GM23338 (cell line): ENCODE data around the gene ULK4. TPM values are rescaled to one million over a fixed set of nuclear protein-coding genes. Genes with fewer than 3 reads are reported as not detected.

Source experiments
- ATAC-seq: fragments of 200-7000 bp; cut with Tn5 transposase; 3 replicates; pipeline ENCODE4 v1.9.1; 2020
- DNase-seq: peaks from one replicate; pipeline ENCODE4 v3.0.0-alpha.2; 2015; ENCODE audit warnings: low spot score
- H2AFZ ChIP-seq: fragments of 200-600 bp; sonication (generic); 2 replicates; pipeline ENCODE4 v1.8.0; 2016; ENCODE audit warnings: antibody characterized with exemption, mild to moderate bottlenecking, moderate library complexity
- H3F3A ChIP-seq: fragments of 200-600 bp; sonication (generic); replicated peaks from 2 replicates; pipeline ENCODE4 v1.8.0; 2017; ENCODE audit warnings: antibody characterized with exemption, mixed run types, low read depth
- H3K27ac ChIP-seq: fragments of 200-600 bp; sonication (generic); 2 replicates; pipeline ENCODE4 v1.6.1; 2016; ENCODE audit warnings: low read depth
- H3K27me3 ChIP-seq: fragments of 200-600 bp; sonication (generic); 2 replicates; pipeline ENCODE4 v1.8.0; 2016; ENCODE audit warnings: mild to moderate bottlenecking, mixed run types, moderate library complexity; ENCODE audit not compliant: insufficient read depth
- H3K36me3 ChIP-seq: fragments of 200-600 bp; sonication (generic); 2 replicates; pipeline ENCODE4 v1.8.0; 2016; ENCODE audit warnings: mild to moderate bottlenecking; ENCODE audit not compliant: insufficient read depth
- H3K4me1 ChIP-seq: fragments of 200-600 bp; sonication (generic); 2 replicates; pipeline ENCODE4 v1.8.0; 2016; ENCODE audit warnings: mild to moderate bottlenecking, moderate library complexity; ENCODE audit not compliant: insufficient read depth
- H3K4me2 ChIP-seq: fragments of 200-600 bp; sonication (generic); 2 replicates; pipeline ENCODE4 v1.7.1; 2017; ENCODE audit warnings: mixed run types
- H3K4me3 ChIP-seq: fragments of 200-600 bp; sonication (generic); 2 replicates; pipeline ENCODE4 v1.6.1; 2016; ENCODE audit warnings: mixed run types
- H3K79me2 ChIP-seq: fragments of 200-600 bp; sonication (generic); replicated peaks from 2 replicates; pipeline ENCODE4 v1.8.0; 2017; ENCODE audit warnings: mild to moderate bottlenecking; ENCODE audit not compliant: insufficient read depth
- H3K9me2 ChIP-seq: fragments of 200-600 bp; sonication (generic); 2 replicates; pipeline ENCODE4 v1.8.0; 2017; ENCODE audit not compliant: insufficient read depth
- H4K20me1 ChIP-seq: fragments of 200-600 bp; sonication (generic); replicated peaks from 2 replicates; pipeline ENCODE4 v1.8.0; 2017; ENCODE audit warnings: mild to moderate bottlenecking; ENCODE audit not compliant: insufficient read depth
- H3K27ac Mint-ChIP-seq: 2 replicates; pipeline ENCODE4 v1.8.0; 2020; ENCODE audit warnings: inconsistent platforms, mild to moderate bottlenecking, moderate library complexity, mixed read lengths
- H3K27me3 Mint-ChIP-seq: 3 replicates; pipeline ENCODE4 v1.8.0; 2022; ENCODE audit warnings: low read depth, mild to moderate bottlenecking, moderate library complexity, mixed read lengths, inconsistent platforms; ENCODE audit not compliant: insufficient read depth, poor library complexity
- H3K36me3 Mint-ChIP-seq: 3 replicates; pipeline ENCODE4 v1.8.0; 2021; ENCODE audit warnings: low read depth, mild to moderate bottlenecking, inconsistent platforms, moderate library complexity, mixed read lengths
- H3K4me1 Mint-ChIP-seq: 3 replicates; pipeline ENCODE4 v1.8.0; 2020; ENCODE audit warnings: mild to moderate bottlenecking, inconsistent platforms, mixed read lengths
- H3K4me3 Mint-ChIP-seq: 3 replicates; pipeline ENCODE4 v1.8.0; 2021; ENCODE audit warnings: moderate library complexity, mild to moderate bottlenecking, inconsistent platforms, mixed read lengths
- H3K9me3 Mint-ChIP-seq: 3 replicates; pipeline ENCODE4 v1.8.0; 2020; ENCODE audit warnings: moderate library complexity, mild to moderate bottlenecking, inconsistent platforms, mixed read lengths
- CTCF ChIP-seq, 2 experiments: fragments of 200-600 bp in 1 of 2; sonication (generic) in 1 of 2; conservative IDR thresholded peaks; 2 replicates each; pipeline versions ENCODE4 v1.5.1 to v1.6.1; 2016 to 2017; ENCODE audit warnings: antibody characterized with exemption in 2 of 2, low read depth in 2 of 2, mild to moderate bottlenecking in 2 of 2, moderate library complexity in 1 of 2
- EZH2 ChIP-seq: fragments of 200-600 bp; sonication (generic); IDR thresholded peaks from one replicate; pipeline ENCODE4 v1.8.0; 2017; ENCODE audit warnings: antibody characterized with exemption, mild to moderate bottlenecking, low read depth; ENCODE audit not compliant: unreplicated experiment
- JUNB ChIP-seq: IDR thresholded peaks from one replicate; pipeline ENCODE4 v1.6.1; 2016; ENCODE audit warnings: antibody characterized with exemption; ENCODE audit not compliant: unreplicated experiment
- POLR2AphosphoS5 ChIP-seq: IDR thresholded peaks from 2 replicates; pipeline ENCODE4 v1.6.1; 2016; ENCODE audit warnings: antibody characterized with exemption, low read depth
- REST ChIP-seq: IDR thresholded peaks from one replicate; pipeline ENCODE4 v1.6.1; 2018; ENCODE audit warnings: antibody characterized with exemption; ENCODE audit not compliant: unreplicated experiment
- STAT1 ChIP-seq: IDR thresholded peaks from one replicate; pipeline ENCODE4 v1.6.1; 2016; ENCODE audit warnings: antibody characterized with exemption; ENCODE audit not compliant: unreplicated experiment
- ZNF114 ChIP-seq: fragments of 250-450 bp; sonication (Bioruptor Pico); IDR thresholded peaks from 2 replicates; pipeline ENCODE4 v1.5.0; 2020; ENCODE audit warnings: mild to moderate bottlenecking, moderate library complexity
- ZNF331 ChIP-seq: fragments of 250-450 bp; sonication (Bioruptor Pico); IDR thresholded peaks from 2 replicates; pipeline ENCODE4 v1.5.0; 2020; ENCODE audit warnings: low read depth, mild to moderate bottlenecking, moderate library complexity
- ZNF462 ChIP-seq: fragments of 250-450 bp; sonication (Bioruptor Pico); IDR thresholded peaks from 2 replicates; pipeline ENCODE4 v1.5.0; 2020; ENCODE audit warnings: mild to moderate bottlenecking, moderate library complexity
- polyA plus RNA-seq: library from polyadenylated mRNA; unstranded; fragments of >200 nt; fragmentation: Nextera tagmentation; extraction: Ambion mirVana; gene quantifications from 2 replicates; pipeline ENCODE4 v1.2.1, GENCODE V29; 2016
- total RNA-seq: library from RNA; depleted of rRNA; stranded (reverse); fragments of >200 nt; shearing (Covaris generic); gene quantifications from 2 replicates; pipeline ENCODE4 v1.2.3, GENCODE V29; 2014

Gene ULK4
- total and polyA plus RNA-seq, 2 experiments from 2014 or later, result 20.8 to 41.4 TPM

- no peak for TF ChIP-seq ZNF462 (CRISPR knock-in tag)
- no peak for TF ChIP-seq ZNF331
- TF ChIP-seq ZNF114 (CRISPR knock-in tag), result no peak
- TF ChIP-seq EZH2, result no peak
These were observed 754.5 kb downstream of the ULK4 start (continued) for GRCh38 chr3:41207355-41207754.

- Mint-ChIP-seq H3K4me3 (peak overlapping the region; percentile 29; the same call in 2 of the 3 replicates), H3K27ac (no peak overlapping the region), H3K36me3 (peaks cover 17% of the 10 kb centered on the region), H3K4me1 (peaks cover 74% of the 10 kb centered on the region), H3K9me3 (no peaks in the 10 kb centered on the region), H3K27me3 (peaks cover 2% of the 10 kb centered on the region)
- ATAC-seq (no peak), DNase-seq (no peak)
- H3K4me1 ChIP-seq, result peaks cover 77% of the 10 kb centered on the region
- no peaks in the 10 kb centered on the region for H3F3A ChIP-seq
- peaks cover 85% of the 10 kb centered on the region for H4K20me1 ChIP-seq
- H3K27ac ChIP-seq, result no peak overlapping the region
- peaks cover 100% of the 10 kb centered on the region for H3K79me2 ChIP-seq
- H3K27me3 ChIP-seq, result no peaks in the 10 kb centered on the region
- H3K4me3 ChIP-seq, result 0 out of 2 replicates have a peak overlapping the region, but pooled peaks have one; percentile 8
- H3K36me3 ChIP-seq, result no peaks in the 10 kb centered on the region
- H3K9me2 ChIP-seq, result no peaks in the 10 kb centered on the region
- TF ChIP-seq REST (no peak), EZH2 (no peak), JUNB (no peak), CTCF (conservative IDR thresholded peaks at IDR 0.05; ENCODE audit: low read depth in 2 of 2) (no peak), ZNF331 (no peak), STAT1 (no peak), POLR2AphosphoS5 (no peak)
- no peak overlapping the region for H2AFZ ChIP-seq
- peak overlapping the region; percentile 53 for H3K4me2 ChIP-seq
These were observed 756.3 kb downstream of the ULK4 start for GRCh38 chr3:41205591-41205990.
